Stimulated activated CD4-positive, alpha-beta T cell treated with anti-CD3 and anti-CD28 coated beads, TNF-alpha, amount 100 ng/mL, for 24 hours (primary cell): ENCODE measurements around the gene EXOSC7.
"Not testable (repeated sequence)": the region's sequence is repeated elsewhere in the genome, so short reads cannot be mapped to it uniquely, and the experiment has no call there.

Experiments used
- DNase-seq, 3 experiments: peaks; one replicate each; pipeline ENCODE4 v3.0.0-alpha.2; 2020; ENCODE audit warnings: low read depth in 3 of 3

The EXOSC7 gene

GRCh38 chr3:45023675-45024074 lies 47.6 kb downstream of the EXOSC7 start:
- no peak for DNase-seq

- DNase-seq = no peak
Observed at GRCh38 chr3:45024542-45025255, 48.7 kb downstream of the EXOSC7 start.

DNA sequence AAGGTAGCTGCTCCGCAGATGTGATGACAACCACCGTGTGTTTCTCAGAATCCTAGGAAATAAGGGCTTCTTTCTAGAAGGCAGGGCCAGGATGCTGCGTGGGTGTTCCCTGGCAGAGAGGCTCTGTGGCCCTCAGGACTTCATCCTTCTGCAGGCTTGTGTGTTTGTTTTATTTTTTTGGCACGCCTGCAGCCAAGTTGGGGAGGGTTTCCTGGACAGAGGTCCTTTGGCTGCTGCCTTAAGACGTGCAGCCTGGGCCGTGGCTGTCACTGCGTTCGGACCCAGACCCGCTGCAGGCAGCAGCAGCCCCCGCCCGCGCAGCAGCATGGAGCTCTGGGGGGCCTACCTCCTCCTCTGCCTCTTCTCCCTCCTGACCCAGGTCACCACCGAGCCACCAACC lies 50.0 kb downstream of the EXOSC7 start, which contains the start of gene CLEC3B:
Gene CLEC3B (plus strand): TSS at position 266 of the 400 bp plus-strand sequence. CDS start 60 bp downstream, at position 326.
- DNase-seq = no peak

DNA sequence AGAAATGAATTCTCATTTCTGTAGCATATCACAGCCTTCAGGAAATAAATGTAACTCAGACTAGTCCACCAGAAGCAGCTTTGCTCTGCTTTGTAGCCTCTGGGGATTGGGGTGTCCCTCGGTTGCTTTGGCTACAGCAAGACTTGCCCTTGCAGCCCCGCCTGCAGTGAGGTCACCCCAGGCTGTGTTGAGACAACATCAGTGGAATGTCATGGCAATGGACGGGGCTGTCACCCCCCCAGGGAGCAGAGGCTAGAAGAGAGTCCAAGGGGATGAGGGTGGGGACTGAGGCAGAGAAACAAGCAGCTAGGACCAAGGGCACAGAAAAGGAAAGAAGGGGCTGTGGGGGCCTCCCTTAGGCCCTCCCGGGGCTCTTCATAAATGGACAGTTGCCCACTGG lies 50.9 kb downstream of the EXOSC7 start:
- DNase-seq = no peak

- DNase-seq = no peak
Observed at GRCh38 chr3:45027441-45027840, 51.4 kb downstream of the EXOSC7 start.

DNA sequence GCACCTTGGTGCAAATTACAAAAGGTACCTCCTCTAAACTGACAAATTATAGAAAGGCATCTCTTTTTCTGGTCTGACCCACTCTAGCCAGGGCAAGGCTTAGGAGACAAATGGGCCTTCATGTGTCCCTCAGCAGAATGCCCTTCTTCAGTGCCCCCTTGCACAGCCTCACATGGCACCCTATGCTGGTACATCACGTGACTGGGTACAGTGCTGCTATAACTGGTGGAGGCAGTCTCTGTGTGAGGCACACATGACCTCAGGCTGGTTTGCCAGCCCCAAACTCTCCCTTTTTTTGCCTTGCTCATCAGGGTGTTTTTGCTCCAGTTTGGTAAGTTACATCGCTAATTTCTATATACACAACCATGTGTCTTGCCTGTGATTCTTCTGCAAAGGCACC lies 53.2 kb downstream of the EXOSC7 start:
- no peak for DNase-seq

GRCh38 chr3:45029661-45030060 lies 53.6 kb downstream of the EXOSC7 start:
- no peak for DNase-seq

DNA sequence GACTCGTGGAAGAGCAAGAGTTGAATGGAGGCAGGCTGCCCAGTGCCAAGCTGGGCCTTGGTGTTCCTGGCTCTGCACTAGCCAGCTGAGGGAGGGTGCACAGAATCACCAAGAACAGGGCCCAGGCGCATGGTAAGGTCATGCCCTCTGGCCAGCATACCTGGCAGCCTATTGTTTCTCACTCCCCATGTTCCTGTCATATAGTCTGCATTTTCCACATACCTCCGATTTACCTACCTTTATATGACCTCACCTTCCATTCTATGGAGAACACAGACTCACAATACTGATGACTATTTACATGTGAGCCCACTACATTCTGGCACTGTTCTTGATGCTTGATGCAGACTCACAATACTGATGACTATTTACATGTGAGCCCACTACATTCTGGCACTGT lies 55.5 kb downstream of the EXOSC7 start:
- no peak for DNase-seq

- DNase-seq = no peak
Observed at GRCh38 chr3:45032113-45032512, 56.1 kb downstream of the EXOSC7 start.

DNA sequence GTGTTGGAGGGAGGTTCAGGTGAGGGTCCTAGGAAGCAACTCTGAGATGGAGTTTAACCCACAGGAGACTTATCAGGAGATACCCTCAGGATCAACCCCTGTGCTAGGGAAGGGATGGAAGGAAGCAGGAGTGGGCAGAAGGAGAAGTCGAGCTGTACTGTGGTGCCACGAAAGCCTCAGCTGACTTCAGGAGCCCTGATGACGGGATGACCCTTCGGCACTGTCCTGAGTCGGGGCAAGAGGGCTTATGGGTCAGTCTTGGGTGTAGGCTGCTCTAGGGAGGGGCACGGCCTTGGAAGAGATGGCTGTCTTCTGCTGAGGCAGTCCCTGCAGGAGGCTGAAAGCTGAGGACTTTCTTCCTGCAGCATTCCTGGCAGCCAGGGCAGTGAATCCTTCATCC lies 57.7 kb downstream of the EXOSC7 start:
- no peak for DNase-seq

GRCh38 chr3:45034612-45035252 lies 58.7 kb downstream of the EXOSC7 start:
- DNase-seq = peak in 1 of 3 experiments; percentile 29

GRCh38 chr3:45035441-45036301 lies 59.6 kb downstream of the EXOSC7 start:
- peak in 2 of 3 experiments; percentile 6 to 21 for DNase-seq

DNA sequence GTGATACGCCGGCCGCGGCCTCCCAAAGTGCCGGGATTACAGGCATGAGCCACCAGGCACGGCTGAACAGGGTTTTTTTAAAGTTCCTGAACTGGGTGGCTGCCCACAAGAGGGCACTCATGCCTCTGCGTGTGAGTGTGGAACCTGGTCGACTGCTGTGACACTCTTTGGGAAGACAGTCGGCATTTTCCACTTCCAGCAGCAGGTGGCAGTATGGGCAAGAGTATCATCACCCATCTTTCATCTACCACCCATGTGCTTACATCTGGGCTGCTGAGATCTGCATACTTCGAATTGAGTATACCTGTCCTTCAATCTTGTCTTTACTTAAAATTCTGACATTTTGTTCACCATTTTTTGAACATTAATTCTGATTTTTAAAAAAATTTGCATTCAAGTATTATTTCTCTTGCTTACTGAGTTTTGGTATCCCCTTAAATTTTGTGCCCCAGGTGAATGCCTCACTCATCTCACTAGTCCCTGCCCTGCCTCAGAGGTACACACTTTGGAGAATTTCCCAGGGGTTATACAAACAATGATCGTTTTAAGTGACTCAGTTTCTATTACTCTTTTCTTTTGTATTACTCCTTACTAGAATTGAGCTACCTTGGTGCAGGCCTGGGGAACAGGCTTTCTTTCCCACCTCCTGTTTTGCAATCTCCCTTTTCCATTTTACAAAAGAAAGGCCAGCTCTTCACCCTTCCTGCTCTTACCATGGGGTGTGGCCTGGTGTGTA lies 61.8 kb downstream of the EXOSC7 start:
- DNase-seq = peak; percentile 79 to 92 (median 88)

DNA sequence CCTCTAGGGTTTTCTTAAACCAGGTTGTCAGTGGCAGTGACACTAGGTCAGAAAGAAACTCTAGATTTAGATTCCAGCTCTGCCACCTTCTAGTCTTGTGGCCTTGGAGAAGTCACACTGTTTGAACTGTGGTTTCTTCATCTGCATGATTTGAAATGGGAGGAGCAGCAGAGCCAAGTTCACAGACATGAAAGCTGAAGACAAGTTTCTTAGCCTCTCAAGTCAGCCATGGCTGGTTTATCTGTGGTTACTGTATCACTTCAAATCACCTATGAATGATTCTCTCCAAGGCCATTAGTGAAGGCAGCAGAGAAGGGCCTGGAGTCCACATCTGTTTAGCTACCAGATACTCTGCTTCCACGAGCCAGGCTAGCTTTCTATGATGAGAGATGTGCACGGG lies 65.6 kb downstream of the EXOSC7 start:
- no peak for DNase-seq

DNA sequence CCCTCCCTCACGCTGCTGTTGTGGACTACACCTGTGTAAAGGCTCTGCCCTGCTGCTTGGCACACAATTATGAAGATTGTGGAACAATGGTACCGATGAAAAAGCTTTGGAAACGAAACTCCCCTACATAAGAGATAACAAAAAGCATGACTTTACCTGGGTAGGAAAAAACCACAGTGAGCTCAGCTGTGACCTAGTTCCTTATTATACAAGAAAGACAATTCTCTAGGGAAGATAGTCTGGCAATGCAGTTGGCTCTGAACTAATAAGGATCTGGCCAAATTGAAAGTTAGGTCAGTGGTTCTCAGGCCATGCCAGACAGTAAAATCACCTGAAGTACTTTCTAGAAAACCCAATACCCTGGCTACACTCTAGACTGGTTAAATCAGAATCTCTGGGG lies 66.1 kb downstream of the EXOSC7 start:
- DNase-seq = no peak

GRCh38 chr3:45043728-45044299 lies 67.8 kb downstream of the EXOSC7 start:
- DNase-seq = no peak

DNA sequence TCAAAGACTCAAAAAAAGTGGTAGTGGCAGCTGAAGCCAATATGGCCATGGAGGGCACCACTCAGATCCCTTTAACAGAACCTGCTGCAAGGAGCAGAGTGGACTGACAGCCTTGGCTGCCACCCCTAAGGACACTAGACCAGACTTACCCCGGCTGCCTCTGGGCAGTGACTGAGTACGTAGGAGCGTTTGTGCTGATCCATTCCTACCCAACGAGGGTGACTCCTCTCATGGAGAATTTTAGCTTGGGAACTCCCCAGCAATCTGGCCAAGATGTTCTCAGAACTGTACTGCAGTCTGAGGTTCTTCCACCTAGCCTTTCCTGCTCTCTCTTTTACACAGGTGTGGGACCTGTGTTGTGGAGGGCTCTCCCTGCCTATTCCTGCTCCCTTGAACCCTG lies 72.2 kb downstream of the EXOSC7 start:
- no peak for DNase-seq

DNA sequence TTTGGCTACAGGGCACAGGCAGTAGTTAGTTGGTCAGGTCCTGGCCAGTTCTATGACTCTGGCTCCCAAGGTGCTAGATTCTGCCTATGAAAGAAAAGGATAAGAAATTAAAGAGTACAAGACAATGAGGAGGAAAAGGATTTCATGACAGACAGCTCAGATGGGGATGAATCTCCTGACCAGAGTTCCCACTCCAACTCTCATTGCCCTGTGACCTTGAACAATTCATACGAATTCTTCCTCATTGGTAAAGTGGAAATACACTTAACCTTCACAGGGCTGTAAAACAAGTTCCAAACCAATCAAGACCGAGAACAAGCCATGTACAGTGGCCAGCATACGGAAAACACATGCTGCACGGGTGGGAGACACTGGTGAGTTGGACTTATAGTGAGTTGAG lies 73.8 kb downstream of the EXOSC7 start:
- DNase-seq = no peak

DNA sequence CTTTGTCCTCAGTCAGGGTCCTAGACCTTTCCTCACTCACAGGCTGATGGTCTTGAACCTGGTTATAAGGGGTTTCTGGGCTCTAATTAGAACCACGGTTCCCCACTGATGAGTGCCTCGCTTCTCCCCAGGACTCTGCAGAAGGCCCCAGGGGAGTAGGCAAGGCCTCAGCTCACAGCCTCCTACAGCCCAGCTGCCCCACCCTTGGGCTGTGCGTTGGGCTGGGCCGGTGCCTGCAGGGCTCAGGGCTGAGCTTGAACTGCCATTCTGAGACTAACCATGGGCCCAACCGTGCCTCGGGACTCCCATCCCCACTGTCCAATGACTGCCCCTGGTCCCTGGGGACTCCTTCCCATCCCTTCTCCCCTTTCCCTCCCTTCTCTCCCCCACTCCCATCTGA lies 75.6 kb downstream of the EXOSC7 start:
- DNase-seq = no peak

DNA sequence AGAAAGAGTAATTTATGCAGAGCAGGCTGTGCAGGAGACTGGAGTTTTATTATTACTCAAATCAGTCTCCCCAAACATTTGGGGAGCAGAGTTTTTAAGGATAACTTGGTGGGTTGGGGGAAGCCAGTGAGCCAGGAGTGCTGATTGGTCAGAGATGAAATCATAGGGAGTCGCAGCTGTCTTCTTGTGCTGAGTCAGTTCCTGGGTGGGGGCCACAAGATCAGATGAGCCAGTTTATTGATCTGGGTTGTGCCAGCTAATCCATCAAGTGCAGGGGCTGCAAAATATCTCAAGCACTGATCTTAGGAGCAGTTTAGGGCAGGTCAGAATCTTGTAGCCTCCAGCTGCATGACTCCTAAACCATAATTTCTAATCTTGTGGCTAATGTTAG lies 77.8 kb downstream of the EXOSC7 start:
- not testable (repeated sequence) for DNase-seq

- DNase-seq = no peak
Observed at GRCh38 chr3:45054196-45054857, 78.3 kb downstream of the EXOSC7 start.
